Measurements from ENCODE around the gene PIP4K2A.

Gene PIP4K2A

DNA sequence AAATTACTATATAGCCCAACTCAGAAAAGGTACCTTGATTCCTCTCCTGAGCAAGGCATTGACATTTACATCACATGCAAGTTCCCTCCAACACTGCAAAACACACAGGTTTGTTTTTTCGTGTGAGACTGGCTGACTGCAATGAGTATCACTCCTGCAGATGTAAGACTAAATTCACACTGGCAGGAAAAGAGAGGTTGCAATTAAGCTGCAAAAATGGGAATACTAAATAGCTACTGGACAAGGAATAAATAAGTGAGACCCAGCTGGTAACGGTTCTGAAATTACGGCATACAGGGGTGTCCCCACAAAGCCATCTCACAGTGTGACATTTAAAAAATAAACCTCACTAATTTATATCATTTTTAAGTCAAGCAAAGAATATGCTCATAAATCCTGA, 97.3 kb downstream of the PIP4K2A start:
- DNase-seq: no peak

DNA sequence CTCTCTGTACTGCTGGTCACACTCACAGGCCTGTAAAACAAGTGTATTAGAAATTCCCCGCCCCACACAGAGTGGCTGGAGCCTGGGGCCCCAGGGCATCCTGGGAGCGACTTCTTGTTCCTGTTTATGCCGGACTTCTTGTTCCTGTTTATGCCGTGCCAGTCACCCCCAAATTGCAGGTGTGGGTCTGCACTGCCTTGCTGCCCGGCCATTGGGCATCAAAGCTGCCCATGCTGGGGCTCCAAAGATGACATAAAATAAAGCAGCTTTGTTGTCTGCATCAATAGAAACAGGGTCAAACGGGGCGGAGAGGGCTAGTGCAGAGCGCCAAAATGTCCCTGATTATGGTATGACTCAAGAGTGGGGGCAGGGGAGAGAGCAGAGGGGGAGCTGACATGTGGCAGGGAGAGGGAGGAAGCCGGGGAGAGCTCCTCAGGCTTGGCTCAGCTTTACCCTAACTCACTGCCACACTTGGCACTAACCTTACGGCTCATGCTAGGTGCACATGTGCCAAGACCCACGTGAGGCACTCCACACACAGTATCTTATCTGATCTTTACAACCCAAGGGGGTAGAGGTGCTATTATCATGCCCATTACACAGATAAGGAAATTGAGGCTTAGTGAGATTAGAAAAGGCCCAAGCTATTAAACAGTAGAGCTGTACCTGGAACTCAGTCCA, 98.4 kb downstream of the PIP4K2A start:
- DNase-seq: no peak

DNA sequence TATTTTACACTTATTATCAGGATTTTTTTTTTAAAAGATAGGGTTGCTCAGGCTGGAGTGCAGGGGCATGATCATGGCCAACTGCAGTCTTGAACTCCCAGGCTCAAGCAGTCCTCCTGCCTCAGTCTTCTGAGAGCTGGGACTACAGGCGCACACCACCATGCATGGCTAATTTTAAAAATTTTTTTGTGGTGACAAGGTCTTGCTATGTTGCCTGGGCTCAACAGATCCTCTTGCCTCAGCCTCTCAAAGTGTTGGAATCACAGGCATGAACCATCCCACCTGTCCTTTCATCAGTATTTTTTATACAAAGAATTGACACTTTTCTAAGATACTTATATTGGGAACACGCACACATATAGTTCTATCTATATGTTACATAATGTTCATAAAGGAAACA, 99.3 kb downstream of the PIP4K2A start:
- no peak for DNase-seq

DNA sequence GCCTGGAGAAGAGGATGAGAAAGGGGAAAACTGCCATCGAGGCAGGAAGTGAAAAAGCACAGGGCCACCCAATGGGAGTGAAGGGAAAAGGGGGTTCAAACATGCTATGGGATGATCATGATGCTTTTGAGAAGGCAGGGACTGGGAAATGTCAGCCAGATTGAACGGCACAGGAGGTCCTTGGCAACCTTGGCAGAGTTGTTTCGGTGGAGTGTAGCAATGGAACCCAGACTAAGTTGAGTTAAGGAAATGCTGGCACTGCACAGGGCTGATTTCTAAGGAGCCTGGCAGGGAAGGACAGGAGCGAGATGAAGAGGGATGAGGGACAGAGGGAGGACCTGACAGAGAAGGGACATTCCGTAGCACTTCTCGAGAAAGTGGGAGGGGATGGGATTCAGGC, 101.4 kb downstream of the PIP4K2A start:
- DNase-seq: no peak

DNA sequence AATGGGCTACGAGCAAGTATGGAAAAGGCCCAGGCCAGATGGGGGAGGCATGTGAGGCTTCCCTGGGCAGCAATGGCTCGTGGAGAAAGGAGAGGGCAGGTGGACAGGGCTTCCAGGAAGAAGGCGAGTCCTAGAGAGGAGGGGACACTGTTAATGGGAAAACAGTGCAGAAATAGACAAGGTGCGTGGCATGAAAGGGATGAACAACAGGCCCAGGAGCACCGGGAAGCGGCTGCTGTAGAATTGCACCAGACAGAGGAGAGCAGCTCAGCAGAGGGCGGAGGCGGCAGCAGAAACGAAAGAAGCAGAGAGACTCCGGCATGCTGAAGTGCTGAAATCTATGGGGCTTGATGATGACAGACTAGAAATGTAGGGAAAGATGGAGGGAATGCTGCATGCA, 102.1 kb downstream of the PIP4K2A start:
- DNase-seq: no peak

DNA sequence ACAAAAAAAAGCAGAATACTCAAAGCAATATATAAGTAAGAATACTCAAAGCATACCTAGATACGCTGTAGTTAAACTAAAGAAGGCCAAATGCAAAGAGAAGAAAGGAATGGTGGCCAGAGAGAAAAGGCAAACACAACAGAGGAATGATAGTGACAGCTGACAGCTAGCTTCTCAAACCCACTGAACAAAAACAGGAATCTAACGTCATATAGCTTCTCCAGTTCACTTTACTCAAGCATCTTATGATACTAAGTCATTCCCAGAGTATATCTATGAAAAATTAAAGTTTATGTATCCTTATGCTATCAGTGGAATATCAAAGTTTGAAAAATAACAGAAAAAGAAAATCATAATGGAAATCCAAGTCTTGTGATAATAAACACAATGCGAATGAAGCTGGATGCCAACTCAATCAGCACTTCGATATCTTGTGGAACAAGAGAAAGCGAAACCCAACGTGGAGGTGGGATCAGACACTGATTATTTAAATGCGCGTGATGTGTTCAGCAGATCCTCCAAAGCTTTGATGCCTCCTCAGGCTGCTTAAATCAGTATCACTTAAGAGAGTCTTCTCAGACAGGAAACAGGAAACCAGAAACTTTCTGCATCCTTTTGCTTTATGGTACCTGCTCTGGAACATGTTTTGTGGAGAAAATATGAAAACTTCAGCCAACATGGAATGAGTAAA, 102.8 kb downstream of the PIP4K2A start:
- no peak for DNase-seq

DNA sequence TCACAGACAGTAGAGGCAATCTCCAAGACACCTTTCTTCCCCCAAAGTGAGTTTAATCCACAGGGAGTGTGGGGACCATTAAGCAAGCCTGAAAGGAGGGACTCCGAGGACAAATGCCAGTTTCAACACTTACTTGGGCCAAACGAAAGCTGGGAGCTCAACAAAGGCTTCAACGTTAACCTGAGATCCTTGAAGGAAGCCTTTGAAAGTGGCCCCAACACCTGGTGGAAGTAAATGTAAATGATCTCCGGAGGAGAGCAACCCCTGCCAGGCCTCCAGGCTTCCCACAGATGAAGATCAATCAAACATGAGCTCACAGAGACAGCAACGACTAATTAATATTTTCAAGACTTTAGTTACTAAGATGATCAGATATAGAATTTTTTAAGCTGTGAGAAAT, 103.8 kb downstream of the PIP4K2A start:
- no peak for DNase-seq

DNA sequence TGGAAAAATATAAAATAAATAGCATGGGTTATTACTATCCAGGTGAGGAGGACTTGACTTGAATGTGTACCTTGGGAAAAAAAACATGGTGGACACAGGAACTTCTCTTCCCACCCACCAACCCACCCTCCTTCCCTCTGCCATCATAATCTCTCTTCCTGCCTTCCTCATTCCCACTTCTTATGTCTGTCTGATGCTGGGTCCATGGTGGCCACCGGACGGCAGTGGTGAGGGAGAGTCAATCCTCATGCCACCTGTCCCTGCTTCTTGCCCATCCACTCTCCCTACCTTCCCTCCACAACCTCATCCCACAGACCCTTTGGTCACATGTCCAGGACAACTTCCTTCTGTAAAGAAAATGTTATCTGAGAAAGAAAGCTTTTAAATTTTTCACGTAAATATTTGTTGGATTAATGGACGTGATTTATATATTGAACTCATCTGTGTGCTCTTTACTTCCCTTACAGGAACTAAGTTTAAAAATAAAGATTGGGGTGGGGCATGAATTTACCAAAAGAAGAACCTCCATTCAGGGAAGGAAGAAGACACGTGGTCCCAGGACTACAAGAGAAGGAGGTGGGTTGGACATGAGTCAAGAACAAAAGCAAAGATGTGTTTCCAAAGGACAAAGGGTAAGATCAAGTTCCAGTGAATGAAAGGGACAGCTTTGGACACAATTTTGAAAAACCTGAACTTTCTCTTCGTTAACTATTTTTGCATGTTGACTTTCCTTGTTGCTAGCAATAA, 104.5 kb downstream of the PIP4K2A start:
- no peak for DNase-seq

DNA sequence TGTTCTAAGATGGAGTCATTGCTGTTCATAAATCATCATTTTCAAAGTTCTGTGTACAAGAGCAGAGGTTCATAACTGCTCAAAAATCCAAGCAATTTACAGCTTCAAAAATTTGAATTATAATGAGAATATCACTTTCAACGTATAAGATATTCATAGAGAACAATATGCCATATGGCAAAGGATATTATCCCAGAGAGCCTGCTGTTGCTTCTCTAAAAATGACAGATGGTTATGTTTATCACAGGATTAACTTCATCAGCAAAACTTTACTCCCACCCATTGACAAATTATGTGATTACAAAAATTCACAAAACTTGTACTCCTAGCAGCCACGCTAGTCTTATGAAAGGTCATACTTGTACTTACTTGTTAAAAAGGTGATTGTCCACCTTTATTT, 105.1 kb downstream of the PIP4K2A start:
- no peak for DNase-seq

DNA sequence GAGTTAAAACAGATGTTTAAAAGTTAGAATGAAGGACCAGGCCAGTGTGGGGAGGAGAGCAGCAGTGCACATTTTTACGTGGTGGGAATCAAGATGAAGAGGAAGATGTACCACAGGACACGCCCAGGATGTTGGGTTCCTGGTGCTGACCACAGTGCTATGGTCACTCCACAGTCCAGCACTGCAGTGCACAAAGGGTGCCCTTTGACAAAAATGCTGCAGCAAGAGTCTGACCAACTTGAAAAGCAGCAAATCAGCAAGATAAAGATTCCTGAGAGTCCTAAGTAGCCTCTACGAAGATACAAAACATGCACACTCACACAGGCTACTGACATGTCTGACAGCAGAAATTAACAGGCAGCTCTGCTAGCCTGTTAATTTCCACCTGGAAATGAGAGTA, 107.1 kb downstream of the PIP4K2A start:
- no peak for DNase-seq

DNA sequence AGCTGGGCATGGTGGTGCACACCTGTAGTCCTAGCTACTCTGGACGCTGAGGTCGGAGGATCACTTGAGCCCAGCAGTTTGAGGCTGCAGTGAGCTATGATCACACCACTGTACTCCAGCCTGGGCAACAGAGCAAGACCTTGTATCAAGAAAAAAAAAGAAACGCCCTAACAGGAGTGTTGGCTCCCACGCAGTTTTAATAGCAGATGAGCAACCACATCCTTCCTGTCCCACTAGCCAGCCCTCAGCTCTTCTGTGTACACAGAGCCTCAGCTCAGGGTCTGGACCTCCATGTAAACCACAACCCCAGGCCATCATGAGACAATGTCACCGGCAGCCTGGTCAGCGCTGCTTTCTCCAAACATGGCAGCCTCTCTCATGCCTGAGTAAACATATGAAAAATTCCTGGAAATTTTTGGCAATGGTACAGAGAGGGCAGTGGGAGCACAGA, 108.2 kb downstream of the PIP4K2A start:
- DNase-seq: peak; percentile 36

DNA sequence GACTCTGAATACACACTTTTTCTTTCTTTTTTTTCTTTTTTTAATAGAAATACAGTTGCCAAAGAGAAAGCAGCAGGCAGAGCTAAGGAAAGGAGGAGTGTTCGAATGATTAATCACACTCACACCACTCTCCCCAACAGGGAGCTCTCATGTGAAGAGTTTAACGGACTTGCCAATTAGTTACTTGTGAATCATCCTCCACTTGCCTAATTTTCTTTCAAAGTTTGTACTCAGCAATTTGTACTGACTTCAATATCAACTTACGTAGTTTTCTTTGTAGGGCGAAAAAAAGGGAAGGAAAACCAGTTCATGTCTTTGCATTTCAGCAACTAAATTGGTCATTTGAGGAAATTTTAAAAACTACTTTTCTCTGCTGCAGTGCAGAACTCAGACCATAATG, 109.2 kb downstream of the PIP4K2A start:
- DNase-seq: peak; percentile 41

DNA sequence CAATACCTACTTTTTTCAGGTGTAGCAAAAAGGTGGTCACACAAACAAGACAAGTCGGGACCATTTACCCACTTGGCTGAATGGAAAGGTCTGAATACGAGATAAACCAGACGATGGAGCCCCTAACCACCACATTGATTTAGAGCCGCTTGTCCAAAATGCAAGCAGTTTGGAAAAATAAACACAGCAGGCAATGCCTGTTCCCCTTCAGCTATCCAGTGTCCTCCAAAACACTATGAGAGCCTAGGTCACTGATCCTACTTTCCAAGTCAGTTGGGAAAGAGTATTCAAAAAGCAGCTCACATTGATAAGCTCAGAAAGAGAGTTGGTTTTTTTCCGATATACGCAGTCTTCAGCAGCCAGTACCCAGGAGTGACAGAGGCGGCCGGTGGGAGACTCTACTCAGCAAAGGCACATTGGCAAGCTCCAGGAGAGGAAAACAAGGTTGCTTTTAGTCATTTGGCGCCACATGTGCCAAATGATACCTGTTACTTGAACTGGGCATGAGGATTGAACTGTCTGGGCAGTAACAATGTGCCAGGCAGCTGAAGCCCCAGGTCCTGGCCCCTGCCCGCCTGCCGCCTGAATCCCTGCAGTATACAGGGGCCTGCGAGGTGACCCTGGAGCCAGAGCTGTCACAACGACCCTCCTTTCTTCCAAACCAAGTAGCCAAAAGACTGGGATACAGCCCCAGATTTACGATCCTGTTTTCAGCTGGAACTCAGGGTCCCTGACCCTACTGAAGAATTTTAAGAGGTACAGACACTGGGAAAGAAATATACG, 109.8 kb downstream of the PIP4K2A start:
- DNase-seq: no peak

DNA sequence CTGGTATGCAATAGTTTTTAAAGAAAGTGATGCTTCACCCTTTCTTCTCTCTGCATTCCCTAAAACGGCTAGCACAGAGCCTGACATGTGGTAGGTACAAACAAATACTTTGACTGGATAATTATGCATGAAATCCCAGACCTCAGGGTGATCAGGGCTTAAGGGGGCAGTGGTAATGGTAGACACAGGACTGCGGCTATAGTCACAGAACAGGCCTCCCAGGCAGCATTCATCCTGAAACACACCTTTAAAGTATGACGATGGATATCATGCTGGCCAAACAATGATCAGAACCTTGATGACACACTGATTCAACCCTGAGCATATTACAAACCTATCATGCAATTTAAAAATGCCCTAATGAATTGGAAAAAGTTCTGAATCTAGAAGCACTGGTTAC, 110.8 kb downstream of the PIP4K2A start:
- no peak for DNase-seq

DNA sequence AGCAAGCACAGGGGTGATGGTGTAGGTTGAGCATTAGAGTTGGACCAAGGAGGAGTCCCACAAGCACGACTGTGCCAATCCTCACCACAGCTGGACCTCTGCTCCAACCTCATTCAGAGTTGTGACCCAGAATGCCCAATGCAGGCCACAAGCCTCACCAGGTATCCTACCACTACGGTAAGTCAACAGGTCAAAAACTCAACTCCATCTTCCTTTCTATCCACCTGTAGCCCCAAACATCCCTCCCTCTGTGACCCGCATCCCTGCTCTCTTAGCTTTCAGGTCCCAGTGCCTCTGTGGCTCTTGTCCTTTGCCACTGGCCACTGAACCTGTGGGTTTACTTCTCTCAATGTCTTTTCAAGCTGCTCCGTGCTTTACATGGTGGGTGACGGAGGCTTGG, 112.8 kb downstream of the PIP4K2A start:
- DNase-seq: no peak

DNA sequence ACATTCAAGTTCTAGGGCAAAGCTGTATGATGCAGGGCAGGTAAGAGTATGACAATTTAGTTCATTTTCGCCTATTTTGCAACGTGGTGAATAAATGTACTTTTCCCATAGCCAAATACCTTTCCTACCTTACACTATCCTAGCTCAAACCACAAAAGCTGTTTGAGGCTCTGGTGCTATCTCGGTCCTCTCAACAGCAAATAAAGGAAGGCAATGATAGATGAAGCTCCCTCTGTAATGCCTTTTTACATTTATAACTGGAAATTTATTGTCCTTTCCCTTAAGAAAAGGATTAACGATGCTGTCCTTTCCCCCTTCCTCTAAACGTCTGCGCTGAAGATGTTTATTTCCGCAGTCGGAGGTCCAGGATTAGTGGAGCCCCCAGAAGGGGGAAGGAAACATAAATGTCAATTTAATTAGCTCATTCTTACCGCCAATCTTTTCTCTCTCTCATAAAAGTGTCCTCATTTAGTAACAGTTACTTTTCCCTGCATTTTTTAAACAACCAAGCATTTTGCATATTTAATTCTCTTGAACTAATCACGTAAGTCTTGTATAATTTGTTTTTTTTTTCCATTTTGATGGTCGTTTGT, 114.6 kb downstream of the PIP4K2A start:
- no peak for DNase-seq

DNA sequence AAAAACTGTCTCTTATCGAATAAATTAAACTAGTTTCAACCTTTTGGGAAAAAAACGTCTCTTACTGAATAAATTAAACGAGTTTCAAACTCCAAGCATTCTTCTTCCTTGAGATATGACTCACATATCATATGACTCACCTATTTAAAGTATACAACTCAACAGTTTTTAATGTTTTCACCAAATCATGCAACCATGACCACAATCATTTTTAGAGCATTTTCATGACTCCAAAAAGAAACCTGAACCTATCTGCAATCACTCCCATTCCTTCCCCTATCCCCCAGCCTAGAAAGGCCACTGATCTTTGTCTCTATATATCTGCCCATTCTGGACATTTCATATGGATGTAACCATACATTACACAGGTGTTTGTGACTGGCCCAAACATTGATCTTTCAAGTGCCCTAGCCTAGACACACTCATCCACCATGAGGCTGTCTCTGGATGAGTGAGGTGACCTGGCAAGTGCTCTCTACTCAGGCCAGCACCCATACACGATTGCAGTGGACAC, 115.3 kb downstream of the PIP4K2A start:
- no peak for DNase-seq

DNA sequence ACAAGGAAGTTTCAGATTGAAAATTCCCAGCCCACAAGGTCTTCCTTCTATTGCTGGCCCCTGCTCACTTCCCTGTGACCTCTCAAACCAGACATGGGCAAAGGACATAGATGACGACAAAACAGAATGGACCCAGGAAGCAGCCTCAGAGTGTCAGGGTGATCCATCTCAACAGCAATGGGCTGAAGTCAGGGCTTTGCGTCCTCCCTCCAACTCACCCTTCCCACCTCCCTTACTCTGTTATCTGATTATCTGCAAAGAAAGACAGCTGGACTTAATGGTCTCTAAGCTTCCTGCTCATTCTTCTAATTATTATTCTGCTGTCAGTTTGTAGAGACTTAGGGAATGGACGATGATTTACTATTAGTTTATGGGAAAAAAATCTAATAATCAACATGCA, 115.9 kb downstream of the PIP4K2A start:
- no peak for DNase-seq

DNA sequence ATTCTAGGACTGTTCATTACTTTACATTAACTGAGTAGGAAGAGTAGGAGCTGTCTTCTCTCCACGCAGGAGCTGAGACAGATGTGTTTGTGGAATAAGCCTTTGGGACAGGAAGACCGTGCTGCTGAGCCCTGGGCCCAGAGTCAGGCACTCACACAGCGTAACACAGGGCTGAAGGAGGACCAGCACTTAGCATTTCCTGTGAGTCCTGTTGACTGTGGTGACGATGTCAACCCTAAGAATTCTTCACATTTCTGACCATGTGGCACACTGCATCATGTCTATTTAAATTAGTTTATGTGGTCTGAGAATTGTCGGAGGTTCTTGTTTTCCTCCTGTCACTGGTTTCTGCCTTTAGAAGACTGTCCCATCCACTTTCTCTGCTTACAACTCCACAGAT, 117.2 kb downstream of the PIP4K2A start:
- no peak for DNase-seq

DNA sequence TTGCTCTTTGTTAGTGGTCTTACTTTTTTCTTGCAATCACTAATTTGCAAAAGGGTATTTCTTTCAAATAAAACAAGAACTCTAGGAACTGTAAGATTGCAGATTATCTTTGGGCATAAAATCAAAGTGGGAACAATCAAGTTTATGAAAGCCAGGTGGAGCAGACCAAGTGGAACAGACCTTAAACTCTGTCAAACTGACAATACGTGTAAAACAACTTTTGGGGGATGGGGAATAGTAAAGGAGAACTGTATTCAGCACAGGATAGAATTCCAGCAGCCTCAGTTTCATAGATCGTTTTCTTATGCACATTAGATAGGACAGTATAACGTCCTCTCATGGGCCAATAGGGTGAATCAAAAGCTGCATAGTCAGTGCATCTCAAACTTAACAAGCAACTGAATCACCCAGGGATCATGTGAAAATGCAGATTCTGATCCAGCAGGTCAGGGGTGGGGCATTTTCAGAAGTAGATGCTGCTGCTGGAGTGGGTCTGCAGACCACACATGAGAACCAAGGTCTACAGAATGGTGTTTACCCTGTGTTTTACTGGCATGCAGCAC, 120.7 kb downstream of the PIP4K2A start:
- DNase-seq: no peak

DNA sequence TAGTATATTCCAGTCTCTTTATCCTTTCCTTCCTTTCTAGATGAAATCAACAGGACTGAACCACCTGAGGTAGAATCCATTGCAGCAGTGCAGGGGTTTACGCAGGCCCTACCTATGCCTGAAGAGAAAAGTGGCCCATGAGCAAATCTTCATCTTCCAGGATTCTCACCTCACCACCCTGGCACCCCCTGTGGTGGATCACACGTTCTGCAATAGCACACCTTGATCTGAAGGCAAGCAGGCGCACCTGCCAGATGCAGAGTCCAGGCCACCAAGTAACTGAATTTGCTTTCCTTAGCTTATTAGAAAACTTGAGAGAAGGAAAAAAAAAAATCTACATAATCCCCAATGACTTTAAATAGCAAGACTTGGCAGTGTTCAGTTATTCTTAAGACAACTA, 121.4 kb downstream of the PIP4K2A start:
- no peak for DNase-seq

DNA sequence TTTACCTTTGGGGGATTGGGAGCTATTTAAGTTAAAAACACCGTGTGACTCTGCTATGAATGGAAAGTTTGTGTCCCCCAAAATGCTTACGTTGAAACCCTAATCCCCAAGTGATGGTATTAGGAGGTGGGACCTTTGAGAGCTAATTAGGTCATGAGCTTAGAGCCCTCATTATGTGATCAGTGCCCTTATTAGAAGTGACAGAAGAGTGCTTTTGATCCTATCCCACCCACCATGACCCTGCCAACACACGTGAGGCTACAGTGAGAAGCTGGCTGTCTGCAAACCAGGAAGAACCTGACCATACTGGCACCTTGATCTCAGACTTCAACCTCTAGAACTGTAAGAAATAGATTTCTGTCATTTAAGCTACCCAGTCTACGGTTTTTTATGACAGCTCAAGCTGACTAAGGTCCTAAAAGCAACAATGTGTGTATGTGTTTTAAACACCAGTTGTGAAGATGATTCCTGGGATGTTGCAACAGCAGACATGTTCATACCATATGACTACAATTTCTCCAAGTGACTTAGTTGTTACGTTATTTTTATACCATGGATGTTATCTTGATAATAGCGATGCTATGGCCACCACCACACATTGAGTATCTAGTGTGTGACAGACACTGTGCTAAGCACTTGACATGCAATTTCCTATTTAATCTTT, 124.4 kb downstream of the PIP4K2A start:
- DNase-seq: no peak
